ENCODE measurements around the gene SEC61B. TPM values are rescaled to one million over a fixed set of nuclear protein-coding genes. Genes with fewer than 3 reads are reported as not detected.
A peak's percentile ranks its signal among the peaks of the same experiment; 100 is the strongest.

SEC61B gene
- total RNA-seq, 2 experiments from 2014 or later = 83.4 to 84.2 TPM

DNA sequence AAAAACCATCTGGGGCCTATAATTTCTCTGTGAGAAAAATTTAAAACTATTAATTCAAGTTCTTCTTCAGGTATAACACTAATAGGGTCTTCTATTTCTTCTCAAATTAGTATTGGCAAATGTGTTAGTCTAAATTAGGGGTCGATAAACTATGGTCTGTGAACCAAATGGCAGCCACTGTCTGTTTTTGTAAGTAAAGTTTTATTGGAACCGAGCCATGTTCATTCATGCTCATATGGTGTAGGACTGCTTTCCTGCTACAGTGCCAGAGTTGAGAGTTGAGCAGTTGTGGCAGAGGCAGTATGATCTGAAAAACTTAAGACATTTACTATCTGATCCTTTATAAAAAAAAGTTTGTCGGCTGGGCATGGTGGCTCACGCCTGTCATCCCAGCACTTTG lies 29.1 kb downstream of the SEC61B start:
- Mint-ChIP-seq H3K4me3 (no peak overlapping the region), H3K4me1 (ENCODE audit: low read depth) (peaks cover 22% of the 10 kb centered on the region), H3K27ac (no peak overlapping the region), H3K9me3 (no peaks in the 10 kb centered on the region), H3K27me3 (no peaks in the 10 kb centered on the region), H3K36me3 (ENCODE audit: low read depth) (peaks cover 5% of the 10 kb centered on the region)
- no peak for DNase-seq
- TF ChIP-seq, protein P1, sequence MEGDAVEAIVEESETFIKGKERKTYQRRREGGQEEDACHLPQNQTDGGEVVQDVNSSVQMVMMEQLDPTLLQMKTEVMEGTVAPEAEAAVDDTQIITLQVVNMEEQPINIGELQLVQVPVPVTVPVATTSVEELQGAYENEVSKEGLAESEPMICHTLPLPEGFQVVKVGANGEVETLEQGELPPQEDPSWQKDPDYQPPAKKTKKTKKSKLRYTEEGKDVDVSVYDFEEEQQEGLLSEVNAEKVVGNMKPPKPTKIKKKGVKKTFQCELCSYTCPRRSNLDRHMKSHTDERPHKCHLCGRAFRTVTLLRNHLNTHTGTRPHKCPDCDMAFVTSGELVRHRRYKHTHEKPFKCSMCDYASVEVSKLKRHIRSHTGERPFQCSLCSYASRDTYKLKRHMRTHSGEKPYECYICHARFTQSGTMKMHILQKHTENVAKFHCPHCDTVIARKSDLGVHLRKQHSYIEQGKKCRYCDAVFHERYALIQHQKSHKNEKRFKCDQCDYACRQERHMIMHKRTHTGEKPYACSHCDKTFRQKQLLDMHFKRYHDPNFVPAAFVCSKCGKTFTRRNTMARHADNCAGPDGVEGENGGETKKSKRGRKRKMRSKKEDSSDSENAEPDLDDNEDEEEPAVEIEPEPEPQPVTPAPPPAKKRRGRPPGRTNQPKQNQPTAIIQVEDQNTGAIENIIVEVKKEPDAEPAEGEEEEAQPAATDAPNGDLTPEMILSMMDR (IDR thresholded peaks at IDR 0.05) = no peak
- Histone ChIP-seq H3K36me3 (ENCODE audit: insufficient read depth, low read length) (no peaks in the 10 kb centered on the region), H3K4me3 (ENCODE audit: low read length) (no peak overlapping the region), H3K27ac (ENCODE audit: low read depth in 1 of 2, low read length in 2 of 2) (no peak overlapping the region), H3K27me3 (ENCODE audit: control insufficient read depth in 1 of 2, insufficient read depth in 2 of 2, low read length in 2 of 2) (no peaks in the 10 kb centered on the region), H3K4me1 (ENCODE audit: insufficient read depth, low read length) (peaks cover 9% of the 10 kb centered on the region), H3K9me3 (ENCODE audit: control insufficient read depth in 1 of 2, insufficient read depth in 1 of 2, low read length in 2 of 2) (no peaks in the 10 kb centered on the region)
- CTCF ChIA-PET = no interaction called here
- POLR2A ChIA-PET = no interaction called here
- ATAC-seq (ENCODE audit: poor library complexity) = no peak
- intact Hi-C loops (cut with DNase I, micrococcal nuclease) = no loop called here

GRCh38 chr9:99253134-99253533 lies 31.1 kb downstream of the SEC61B start:
- ATAC-seq (ENCODE audit: poor library complexity) = no peak
- intact Hi-C loops (cut with DNase I, micrococcal nuclease) = no loop called here
- H3K27ac Mint-ChIP-seq = no peak overlapping the region
- peaks cover 22% of the 10 kb centered on the region for H3K4me1 Mint-ChIP-seq (ENCODE audit: low read depth)
- CTCF ChIA-PET = no interaction called here
- H3K4me3 Mint-ChIP-seq = no peak overlapping the region
- POLR2A ChIA-PET = no interaction called here
- no peaks in the 10 kb centered on the region for H3K27me3 ChIP-seq (ENCODE audit: control insufficient read depth in 1 of 2, insufficient read depth in 2 of 2, low read length in 2 of 2)
- peaks cover 1% of the 10 kb centered on the region for H3K36me3 Mint-ChIP-seq (ENCODE audit: low read depth)
- no peaks in the 10 kb centered on the region for H3K36me3 ChIP-seq (ENCODE audit: insufficient read depth, low read length)
- no peaks in the 10 kb centered on the region for H3K27me3 Mint-ChIP-seq
- DNase-seq = no peak
- H3K27ac ChIP-seq (ENCODE audit: low read depth in 1 of 2, low read length in 2 of 2) = no peak overlapping the region
- no peaks in the 10 kb centered on the region for H3K9me3 ChIP-seq (ENCODE audit: control insufficient read depth in 1 of 2, insufficient read depth in 1 of 2, low read length in 2 of 2)
- TF ChIP-seq, protein P1 (IDR thresholded peaks at IDR 0.05) = no peak
- no peak overlapping the region for H3K4me3 ChIP-seq (ENCODE audit: low read length)
- H3K9me3 Mint-ChIP-seq = no peaks in the 10 kb centered on the region
- H3K4me1 ChIP-seq (ENCODE audit: insufficient read depth, low read length) = peaks cover 9% of the 10 kb centered on the region

DNA sequence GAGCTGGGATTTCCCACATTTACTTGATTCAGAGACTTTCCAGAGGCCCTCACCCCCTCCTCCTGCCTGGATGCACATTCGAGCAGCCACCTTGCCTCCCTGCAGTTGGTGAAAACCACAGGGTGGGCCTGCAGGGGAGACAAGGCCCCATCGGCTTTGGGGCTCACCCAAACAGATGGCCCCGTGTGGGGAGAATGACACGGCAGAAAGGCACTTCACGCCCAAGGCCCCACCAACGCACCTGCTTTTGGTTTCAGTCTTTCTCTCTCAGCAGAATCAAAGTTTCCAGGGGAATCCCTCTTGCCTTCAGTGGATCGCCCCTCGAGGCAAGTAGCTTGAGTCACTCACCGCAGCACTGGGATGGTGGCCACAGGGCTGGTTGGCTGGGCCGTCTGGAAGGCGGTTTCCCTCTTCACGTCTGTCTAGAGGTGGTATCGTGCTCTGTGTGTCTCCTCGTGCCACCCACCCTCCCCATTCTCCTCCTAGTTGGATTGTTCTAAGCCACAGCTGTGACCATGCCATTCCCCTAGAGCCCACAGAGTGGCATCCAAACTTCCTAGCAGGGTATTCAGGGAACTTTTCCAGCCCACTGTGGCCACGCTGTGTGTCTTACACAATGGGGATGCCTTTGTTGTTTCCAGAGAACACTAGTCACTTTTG lies 31.8 kb downstream of the SEC61B start:
- Mint-ChIP-seq H3K4me1 (ENCODE audit: low read depth) (peaks cover 22% of the 10 kb centered on the region), H3K9me3 (no peaks in the 10 kb centered on the region), H3K27me3 (no peaks in the 10 kb centered on the region), H3K4me3 (peak overlapping the region; percentile 34), H3K36me3 (ENCODE audit: low read depth) (no peaks in the 10 kb centered on the region), H3K27ac (peak overlapping the region; percentile 42)
- TF ChIP-seq, protein P1 (IDR thresholded peaks at IDR 0.05) = no peak
- Histone ChIP-seq H3K4me3 (ENCODE audit: low read length) (peak overlapping the region; percentile 25), H3K27ac (ENCODE audit: low read depth in 1 of 2, low read length in 2 of 2) (no peak overlapping the region), H3K36me3 (ENCODE audit: insufficient read depth, low read length) (no peaks in the 10 kb centered on the region), H3K9me3 (ENCODE audit: control insufficient read depth in 1 of 2, insufficient read depth in 1 of 2, low read length in 2 of 2) (no peaks in the 10 kb centered on the region), H3K4me1 (ENCODE audit: insufficient read depth, low read length) (peaks cover 9% of the 10 kb centered on the region), H3K27me3 (ENCODE audit: control insufficient read depth in 1 of 2, insufficient read depth in 2 of 2, low read length in 2 of 2) (no peaks in the 10 kb centered on the region)
- peak; percentile 70 for ATAC-seq (ENCODE audit: poor library complexity)
- CTCF ChIA-PET = no interaction called here
- intact Hi-C loops (cut with DNase I, micrococcal nuclease) = no loop called here
- peak in 9 of 14 experiments; percentile 9 to 72 (median 16) for DNase-seq
- POLR2A ChIA-PET = interaction anchor here (1.7 kb wide), 1 partner anchor 34 kb away, joined by 3 read pairs; no protein-coding TSS in a partner anchor

Data from CD4-positive, alpha-beta T cell (primary cell).